CD14-positive monocyte (primary cell): ENCODE results near the gene TMED9. TPM values are rescaled to one million over a fixed set of nuclear protein-coding genes. Genes with fewer than 3 reads are reported as not detected.

Source experiments
- DNase-seq, 3 donors: peaks; one replicate each; pipeline ENCODE4 v3.0.0-alpha.2; 2011 to 2022
- H2AFZ ChIP-seq: 2 replicates; pipeline ENCODE4 v1.6.0; 2012; ENCODE audit warnings: mild to moderate bottlenecking, low read depth, low read length, inconsistent platforms; ENCODE audit not compliant: insufficient read depth, poor library complexity, severe bottlenecking
- H3K27ac ChIP-seq, 2 donors: 1 replicate in 1 of 2; 2 replicates in 1 of 2; pipeline ENCODE4 v1.5.1; 2012 to 2013; ENCODE audit warnings: low read length in 2 of 2, control low read depth in 1 of 2, inconsistent platforms in 1 of 2, low read depth in 1 of 2, mild to moderate bottlenecking in 1 of 2
- H3K27me3 ChIP-seq, 2 donors: one replicate each; pipeline versions ENCODE4 v1.6.0 to v1.6.1; 2011 to 2013; ENCODE audit warnings: low read length in 2 of 2; ENCODE audit not compliant: control insufficient read depth in 2 of 2, insufficient read depth in 2 of 2
- H3K36me3 ChIP-seq, 2 donors: replicated peaks in 1 of 2; 1 replicate in 1 of 2; 2 replicates in 1 of 2; pipeline versions ENCODE4 v1.5.1 to v1.6.1; 2012 to 2013; ENCODE audit warnings: low read length in 2 of 2, control low read depth in 1 of 2, inconsistent platforms in 1 of 2, mild to moderate bottlenecking in 1 of 2; ENCODE audit not compliant: insufficient read depth in 2 of 2, control insufficient read depth in 1 of 2
- H3K4me1 ChIP-seq, 2 donors: 1 replicate in 1 of 2; 2 replicates in 1 of 2; pipeline versions ENCODE4 v1.5.1 to v1.6.1; 2012 to 2013; ENCODE audit warnings: low read length in 2 of 2, control low read depth in 1 of 2, inconsistent platforms in 1 of 2, mild to moderate bottlenecking in 1 of 2, moderate library complexity in 1 of 2; ENCODE audit not compliant: insufficient read depth in 2 of 2, control insufficient read depth in 1 of 2
- H3K4me2 ChIP-seq: replicated peaks from 2 replicates; pipeline ENCODE3; 2012; ENCODE audit warnings: low read length, moderate library complexity, mild to moderate bottlenecking; ENCODE audit not compliant: poor library complexity, severe bottlenecking; ENCODE audit errors: extremely low read depth
- H3K4me3 ChIP-seq, 3 experiments: fragments of 200-600 bp in 1 of 3; sonication (generic) in 1 of 3; replicated peaks in 1 of 3; 1 replicate in 2 of 3; 2 replicates in 1 of 3; pipeline ENCODE4 v1.5.1; 2011 to 2013; ENCODE audit warnings: low read length in 3 of 3, mild to moderate bottlenecking in 3 of 3, control low read depth in 2 of 3, low read depth in 2 of 3, inconsistent platforms in 1 of 3, moderate library complexity in 1 of 3
- H3K79me2 ChIP-seq: 2 replicates; pipeline ENCODE4 v1.6.0; 2012; ENCODE audit warnings: mild to moderate bottlenecking, control low read depth, inconsistent platforms, low read length, moderate library complexity; ENCODE audit not compliant: insufficient read depth
- H3K9ac ChIP-seq: 2 replicates; pipeline ENCODE4 v1.6.0; 2017; ENCODE audit warnings: low read length, mild to moderate bottlenecking; ENCODE audit not compliant: insufficient read depth, poor library complexity, severe bottlenecking
- H3K9me3 ChIP-seq, 2 donors: replicated peaks in 1 of 2; 1 replicate in 1 of 2; 2 replicates in 1 of 2; pipeline versions ENCODE4 v1.5.1 to v1.6.1; 2012 to 2013; ENCODE audit warnings: low read length in 2 of 2, control low read depth in 1 of 2; ENCODE audit not compliant: control insufficient read depth in 1 of 2, insufficient read depth in 1 of 2
- H4K20me1 ChIP-seq: 2 replicates; pipeline ENCODE4 v1.6.0; 2012; ENCODE audit warnings: mild to moderate bottlenecking, low read length, control low read depth, moderate library complexity; ENCODE audit not compliant: insufficient read depth
- H3K27ac Mint-ChIP-seq, 7 donors: one replicate each; pipeline ENCODE4 v1.8.0; 2020; ENCODE audit warnings: mild to moderate bottlenecking in 7 of 7, mixed read lengths in 7 of 7, moderate library complexity in 6 of 7, inconsistent platforms in 2 of 7
- H3K27me3 Mint-ChIP-seq, 3 donors: one replicate each; pipeline ENCODE4 v1.8.0; 2021 to 2022; ENCODE audit warnings: low read depth in 3 of 3, mild to moderate bottlenecking in 3 of 3, mixed read lengths in 3 of 3, moderate library complexity in 3 of 3, inconsistent platforms in 1 of 3
- H3K36me3 Mint-ChIP-seq, 2 donors: one replicate each; pipeline ENCODE4 v1.8.0; 2020; ENCODE audit warnings: mixed read lengths in 2 of 2, inconsistent platforms in 1 of 2, mild to moderate bottlenecking in 1 of 2
- H3K4me1 Mint-ChIP-seq: one replicate; pipeline ENCODE4 v1.8.0; 2020; ENCODE audit warnings: mild to moderate bottlenecking, mixed read lengths
- H3K4me3 Mint-ChIP-seq, 2 donors: one replicate each; pipeline ENCODE4 v1.8.0; 2020; ENCODE audit warnings: mild to moderate bottlenecking in 2 of 2, mixed read lengths in 2 of 2, moderate library complexity in 1 of 2
- H3K9me3 Mint-ChIP-seq, 7 donors: one replicate each; pipeline ENCODE4 v1.8.0; 2020 to 2022; ENCODE audit warnings: mixed read lengths in 7 of 7, mild to moderate bottlenecking in 6 of 7, moderate library complexity in 6 of 7, inconsistent platforms in 2 of 7
- WGBS: methylation state at CpG from one replicate; pipeline ENCODE4 v1.1.5; 2013; ENCODE audit warnings: missing lambda C conversion rate; ENCODE audit not compliant: insufficient coverage; 5-methylcytosine and 5-hydroxymethylcytosine counted together
- intact Hi-C, 2 donors: fragments of 100-400 bp; cut with micrococcal nuclease; formaldehyde crosslinking; loops; one replicate each; pipeline versions ENCODE4 v1.15.0 to v1.15.1; 2023
- polyA plus RNA-seq, 3 donors: library from polyadenylated mRNA; depleted of rRNA in 1 of 3; unstranded in 2 of 3; stranded (reverse) in 1 of 3; fragments of 300-500 nt in 2 of 3; fragments of >200 nt in 1 of 3; fragmentation: Illumina TruSeq in 2 of 3; gene quantifications; 1 replicate in 2 of 3; 2 replicates in 1 of 3; pipeline ENCODE4 v1.2.3, GENCODE V29; 2012 to 2021
- TF ChIP-seq, protein P1 (sequence below): fragments of 200-600 bp; IDR thresholded peaks from one replicate; pipeline ENCODE4 v1.8.0; 2022; ENCODE audit warnings: antibody characterized with exemption, mild to moderate bottlenecking

The TMED9 gene
- polyA plus RNA-seq, 3 donors, result 98.2 to 150 (median 136) TPM

DNA sequence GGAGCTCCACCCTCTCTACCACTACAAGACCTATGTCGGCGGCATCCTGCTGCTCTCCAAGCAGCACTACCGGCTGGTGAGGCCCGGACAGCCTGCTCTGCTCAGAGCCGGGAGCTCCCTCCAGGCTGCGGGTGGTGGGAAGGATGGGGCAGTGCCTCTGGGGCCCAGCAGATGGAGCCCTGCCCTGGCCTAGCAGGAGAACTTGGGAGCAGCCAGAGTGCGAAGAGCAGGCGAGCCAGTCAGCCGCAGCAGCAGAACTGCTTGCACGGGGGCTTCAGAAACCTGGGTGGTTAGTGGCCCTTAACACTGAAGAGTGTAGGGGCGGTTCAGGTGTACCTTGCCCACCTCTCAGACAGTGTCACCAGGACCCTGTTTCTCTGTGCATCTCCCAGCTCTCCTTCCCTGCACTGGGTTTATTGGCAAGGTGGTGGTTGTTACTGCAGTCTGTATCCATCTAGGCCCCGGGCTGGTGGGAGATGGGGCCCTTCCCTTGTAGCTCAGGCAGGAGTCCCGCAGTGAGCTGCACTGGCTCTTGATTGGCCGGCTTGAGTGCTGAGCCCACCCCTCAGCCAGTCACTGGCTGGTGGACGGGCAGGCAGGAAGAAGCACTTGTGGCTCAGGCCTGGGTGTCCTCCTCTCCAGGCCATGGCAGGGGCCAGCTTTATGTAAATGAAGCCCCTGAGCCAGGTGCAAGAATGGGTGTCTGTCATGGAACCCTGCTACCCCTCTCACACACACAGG lies 15.6 kb downstream of the TMED9 start:
- intact Hi-C loops, result no loop called here
- Mint-ChIP-seq H3K27ac (no peak overlapping the region), H3K9me3 (peaks cover 0 to 2% (median 0%) of the 10 kb centered on the region in 7 donors), H3K27me3 (peaks cover 0 to 3% (median 2%) of the 10 kb centered on the region in 3 donors), H3K36me3 (peaks cover 31 to 50% of the 10 kb centered on the region in 2 donors), H3K4me3 (no peak overlapping the region), H3K4me1 (peaks cover 10% of the 10 kb centered on the region)
- no peak overlapping the region for H3K27ac ChIP-seq
- H3K9me3 ChIP-seq, result no peaks in the 10 kb centered on the region
- no peak overlapping the region for H3K4me2 ChIP-seq
- no peaks in the 10 kb centered on the region for H3K79me2 ChIP-seq
- no peak overlapping the region for H3K9ac ChIP-seq
- H3K4me3 ChIP-seq, result no peak overlapping the region
- H3K4me1 ChIP-seq, result no peaks in the 10 kb centered on the region
- H3K36me3 ChIP-seq, result peaks cover 4 to 32% of the 10 kb centered on the region in 2 donors
- H2AFZ ChIP-seq, result no peak overlapping the region
- peak; percentile 35 to 43 (median 41) for DNase-seq
- 52% methylated on average over 10 of the region's 15 CpGs for WGBS
- H3K27me3 ChIP-seq, result no peaks in the 10 kb centered on the region
- H4K20me1 ChIP-seq, result peaks cover 18% of the 10 kb centered on the region
- TF ChIP-seq, protein P1, sequence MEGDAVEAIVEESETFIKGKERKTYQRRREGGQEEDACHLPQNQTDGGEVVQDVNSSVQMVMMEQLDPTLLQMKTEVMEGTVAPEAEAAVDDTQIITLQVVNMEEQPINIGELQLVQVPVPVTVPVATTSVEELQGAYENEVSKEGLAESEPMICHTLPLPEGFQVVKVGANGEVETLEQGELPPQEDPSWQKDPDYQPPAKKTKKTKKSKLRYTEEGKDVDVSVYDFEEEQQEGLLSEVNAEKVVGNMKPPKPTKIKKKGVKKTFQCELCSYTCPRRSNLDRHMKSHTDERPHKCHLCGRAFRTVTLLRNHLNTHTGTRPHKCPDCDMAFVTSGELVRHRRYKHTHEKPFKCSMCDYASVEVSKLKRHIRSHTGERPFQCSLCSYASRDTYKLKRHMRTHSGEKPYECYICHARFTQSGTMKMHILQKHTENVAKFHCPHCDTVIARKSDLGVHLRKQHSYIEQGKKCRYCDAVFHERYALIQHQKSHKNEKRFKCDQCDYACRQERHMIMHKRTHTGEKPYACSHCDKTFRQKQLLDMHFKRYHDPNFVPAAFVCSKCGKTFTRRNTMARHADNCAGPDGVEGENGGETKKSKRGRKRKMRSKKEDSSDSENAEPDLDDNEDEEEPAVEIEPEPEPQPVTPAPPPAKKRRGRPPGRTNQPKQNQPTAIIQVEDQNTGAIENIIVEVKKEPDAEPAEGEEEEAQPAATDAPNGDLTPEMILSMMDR, result peak; percentile 81

DNA sequence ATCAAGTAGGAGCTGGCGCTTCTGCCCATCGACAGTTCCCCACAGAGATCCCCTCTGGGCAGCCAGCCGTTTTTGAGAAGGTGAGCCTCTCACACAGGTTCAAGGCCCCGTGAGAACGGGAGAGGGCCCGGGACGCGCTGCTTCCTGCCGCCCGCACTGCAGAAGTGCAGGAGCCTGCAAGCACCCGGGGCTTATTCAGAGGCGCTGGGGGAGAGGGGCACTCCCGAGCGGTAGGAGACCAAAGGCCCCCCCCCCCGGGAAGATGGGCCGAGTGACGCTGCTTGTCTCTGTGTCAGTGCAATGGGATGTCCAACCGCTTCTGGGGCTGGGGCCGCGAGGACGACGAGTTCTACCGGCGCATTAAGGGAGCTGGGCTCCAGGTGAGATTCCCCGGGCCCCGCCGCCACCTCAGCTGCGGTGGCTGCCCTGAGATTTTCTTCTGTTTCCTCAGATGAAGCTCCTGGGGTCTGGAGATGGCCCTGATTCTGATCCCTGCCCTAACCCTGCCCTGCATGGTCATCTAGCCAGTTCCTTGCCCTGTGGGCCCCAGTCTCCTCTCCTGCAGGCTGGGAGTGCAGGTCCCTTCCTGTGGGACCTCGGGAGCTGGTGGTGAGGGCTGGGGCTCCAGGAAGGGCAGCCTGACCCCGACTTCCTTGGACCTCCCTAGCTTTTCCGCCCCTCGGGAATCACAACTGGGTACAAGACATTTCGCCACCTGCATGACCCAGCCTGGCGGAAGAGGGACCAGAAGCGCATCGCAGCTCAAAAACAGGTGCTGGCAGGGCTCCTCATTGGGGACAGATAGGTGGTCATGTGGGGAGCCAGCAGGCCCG lies 16.5 kb downstream of the TMED9 start:
- Histone ChIP-seq H3K36me3 (peaks cover 4 to 38% of the 10 kb centered on the region in 2 donors), H3K27me3 (no peaks in the 10 kb centered on the region), H3K9me3 (no peaks in the 10 kb centered on the region), H2AFZ (no peak overlapping the region), H3K27ac (no peak overlapping the region), H3K79me2 (no peaks in the 10 kb centered on the region), H3K4me1 (no peaks in the 10 kb centered on the region), H3K4me2 (no peak overlapping the region), H3K9ac (no peak overlapping the region), H4K20me1 (peaks cover 18% of the 10 kb centered on the region), H3K4me3 (no peak overlapping the region)
- TF ChIP-seq, protein P1, result no peak
- 96% methylated on average over 34 of the region's 37 CpGs for WGBS
- DNase-seq, result no peak
- H3K36me3 Mint-ChIP-seq, result peaks cover 31 to 53% of the 10 kb centered on the region in 2 donors
- H3K27me3 Mint-ChIP-seq, result peaks cover 0 to 1% (median 1%) of the 10 kb centered on the region in 3 donors
- H3K4me1 Mint-ChIP-seq, result peaks cover 10% of the 10 kb centered on the region
- no peak overlapping the region for H3K4me3 Mint-ChIP-seq
- intact Hi-C loops, result no loop called here
- peaks cover 0 to 2% (median 0%) of the 10 kb centered on the region in 7 donors for H3K9me3 Mint-ChIP-seq
- H3K27ac Mint-ChIP-seq, result peak overlapping the region in 1 of 7 donors; percentile 19
